Mucosa of descending colon (tissue), 3 donors: Measurements from ENCODE around the gene CCDC74A. TPM values are rescaled to one million over a fixed set of nuclear protein-coding genes. Genes with fewer than 3 reads are reported as not detected.
A peak's percentile ranks its signal among the peaks of the same experiment; 100 is the strongest.
"Not testable (repeated sequence)": the region's sequence is repeated elsewhere in the genome, so short reads cannot be mapped to it uniquely, and the experiment has no call there.

ENCODE experiments used
- ATAC-seq: fragments of 200-7000 bp; cut with Tn5 transposase; one replicate; pipeline ENCODE4 v1.9.1; 2020; ENCODE audit warnings: mild to moderate bottlenecking, moderate library complexity
- DNase-seq, 3 donors: peaks; one replicate each; pipeline ENCODE4 v3.0.0-alpha.2; 2020
- H3K36me3 ChIP-seq: fragments of 200-600 bp; one replicate; pipeline ENCODE4 v1.8.0; 2021; ENCODE audit warnings: low read depth, mild to moderate bottlenecking
- H3K4me1 ChIP-seq: fragments of 200-600 bp; one replicate; pipeline ENCODE4 v1.8.0; 2021; ENCODE audit warnings: low read depth, mild to moderate bottlenecking
- H3K4me3 ChIP-seq: fragments of 200-600 bp; one replicate; pipeline ENCODE4 v1.8.0; 2021; ENCODE audit warnings: mild to moderate bottlenecking
- H3K9me3 ChIP-seq: fragments of 200-600 bp; one replicate; pipeline ENCODE4 v1.8.0; 2021; ENCODE audit warnings: mild to moderate bottlenecking
- CTCF ChIP-seq: fragments of 200-600 bp; IDR thresholded peaks from one replicate; pipeline ENCODE4 v1.8.0; 2022; ENCODE audit warnings: antibody characterized with exemption, mild to moderate bottlenecking
- intact Hi-C, 2 donors: fragments of 100-400 bp; cut with DNase I in 1 of 2; cut with micrococcal nuclease in 1 of 2; formaldehyde crosslinking; loops; one replicate each; pipeline versions ENCODE4 v1.11.0 to v1.11.1; 2022; cut with DNase I, micrococcal nuclease
- total RNA-seq, 3 donors: library from RNA; stranded (reverse); fragmentation: NEBNext Ultra II Directional in 2 of 3; extraction: Animal tissue kit (Norgen Biotek cat#: 25700) in 2 of 3; gene quantifications; one replicate each; pipeline versions ENCODE4 v1.2.1 to v1.2.4, GENCODE V29; 2021 to 2023
- donor health status: DM: no; HTN: no; CAD: no; lungs with moderate emphysema.
- donor health status: DM: no; HTN: no; CAD: no.
- donor health status: DM: no; HTN: yes; CAD: no.

CCDC74A gene
- total RNA-seq, 3 donors from 2014 or later: 1.4 to 3.7 (median 2.2) TPM

- H3K4me3 ChIP-seq, H3K36me3 ChIP-seq, H3K4me1 ChIP-seq, intact Hi-C loops, H3K9me3 ChIP-seq, DNase-seq: not testable (repeated sequence)
- ATAC-seq: peak; percentile 46
Measured at GRCh38 chr2:131504082-131504750, 23.5 kb upstream of the CCDC74A start.

- H3K36me3 ChIP-seq: no peaks in the 10 kb centered on the region
- intact Hi-C loops: no loop called here
Measured at GRCh38 chr2:131509615-131510014, 18.1 kb upstream of the CCDC74A start.

GRCh38 chr2:131511291-131511968 is 16.3 kb upstream of the CCDC74A start:
- H3K4me1 ChIP-seq, H3K4me3 ChIP-seq, intact Hi-C loops, H3K9me3 ChIP-seq, DNase-seq, H3K36me3 ChIP-seq: not testable (repeated sequence)
- ATAC-seq: peak; percentile 23

More at GRCh38 chr2:131509615-131510014, 18.1 kb upstream of the CCDC74A start:
- Histone ChIP-seq H3K4me1 (no peaks in the 10 kb centered on the region), H3K9me3 (no peaks in the 10 kb centered on the region), H3K4me3 (no peak overlapping the region)
- TF ChIP-seq CTCF: no peak
- ATAC-seq (no peak), DNase-seq (no peak)

- ATAC-seq, H3K4me1 ChIP-seq, intact Hi-C loops, DNase-seq, H3K36me3 ChIP-seq, H3K9me3 ChIP-seq, H3K4me3 ChIP-seq: not testable (repeated sequence)
Measured at GRCh38 chr2:131511969-131512870, 15.5 kb upstream of the CCDC74A start.

- intact Hi-C loops, H3K4me1 ChIP-seq, H3K4me3 ChIP-seq, H3K36me3 ChIP-seq, ATAC-seq, H3K9me3 ChIP-seq, DNase-seq: not testable (repeated sequence)
Measured at GRCh38 chr2:131514408-131515166, 13.1 kb upstream of the CCDC74A start.

- intact Hi-C loops, H3K4me3 ChIP-seq, DNase-seq, H3K36me3 ChIP-seq, H3K4me1 ChIP-seq, H3K9me3 ChIP-seq, ATAC-seq: not testable (repeated sequence)
Measured at GRCh38 chr2:131515235-131515634, 12.5 kb upstream of the CCDC74A start.

- Histone ChIP-seq H3K4me3 (no peak overlapping the region), H3K36me3 (no peaks in the 10 kb centered on the region), H3K4me1 (no peaks in the 10 kb centered on the region), H3K9me3 (no peaks in the 10 kb centered on the region)
- DNase-seq (no peak), ATAC-seq (no peak)
- no peak for TF ChIP-seq CTCF
- intact Hi-C loops: no loop called here
Measured at GRCh38 chr2:131516011-131516410, 11.7 kb upstream of the CCDC74A start.

- intact Hi-C loops, H3K4me3 ChIP-seq, H3K4me1 ChIP-seq, H3K36me3 ChIP-seq, H3K9me3 ChIP-seq, DNase-seq: not testable (repeated sequence)
- ATAC-seq: peak; percentile 10
Measured at GRCh38 chr2:131516621-131517020, 11.1 kb upstream of the CCDC74A start.
